GM19395 (cell line): ENCODE measurements around the gene CHST6.
"Not testable (repeated sequence)": the region's sequence is repeated elsewhere in the genome, so short reads cannot be mapped to it uniquely, and the experiment has no call there.

ENCODE experiments used
- ATAC-seq: cut with Tn5 transposase; IDR thresholded peaks from one replicate; pipeline ENCODE4 v1.9.1; 2021; ENCODE audit warnings: mild to moderate bottlenecking, moderate library complexity; ENCODE audit not compliant: unreplicated experiment

Gene CHST6

DNA sequence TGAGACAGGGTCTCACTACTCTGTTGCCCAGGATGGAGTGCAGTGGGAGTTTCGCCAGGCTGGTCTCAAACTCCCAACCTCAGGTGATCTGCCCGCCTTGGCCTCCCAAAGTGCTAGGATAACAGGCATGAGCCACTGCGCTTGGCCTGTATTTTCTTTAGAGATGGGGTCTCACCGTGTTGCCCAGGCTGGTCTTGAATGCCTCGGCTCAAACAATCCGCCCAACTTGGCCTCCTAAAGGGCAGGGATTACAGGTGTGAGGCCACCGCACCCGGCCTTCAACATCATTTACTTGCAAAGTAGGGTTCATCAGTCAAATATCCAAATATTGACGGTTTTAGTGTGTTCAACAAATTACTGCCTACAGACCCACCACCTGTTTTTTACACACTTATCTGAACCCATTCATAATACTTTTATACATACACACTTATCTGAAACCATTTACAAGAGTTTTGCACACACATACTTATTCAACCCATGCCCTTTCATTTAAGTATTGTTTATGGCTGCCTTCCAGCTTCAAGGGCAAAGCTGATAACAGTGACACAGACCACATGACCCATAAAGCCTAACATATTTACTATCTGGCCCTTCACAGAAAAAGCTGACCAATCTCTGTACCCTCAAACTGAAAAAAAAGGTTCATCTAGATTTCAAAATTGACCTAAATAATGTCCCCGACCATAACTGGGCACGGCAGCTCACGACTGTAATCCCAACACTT lies 42.6 kb downstream of the CHST6 start:
- ATAC-seq = no peak

DNA sequence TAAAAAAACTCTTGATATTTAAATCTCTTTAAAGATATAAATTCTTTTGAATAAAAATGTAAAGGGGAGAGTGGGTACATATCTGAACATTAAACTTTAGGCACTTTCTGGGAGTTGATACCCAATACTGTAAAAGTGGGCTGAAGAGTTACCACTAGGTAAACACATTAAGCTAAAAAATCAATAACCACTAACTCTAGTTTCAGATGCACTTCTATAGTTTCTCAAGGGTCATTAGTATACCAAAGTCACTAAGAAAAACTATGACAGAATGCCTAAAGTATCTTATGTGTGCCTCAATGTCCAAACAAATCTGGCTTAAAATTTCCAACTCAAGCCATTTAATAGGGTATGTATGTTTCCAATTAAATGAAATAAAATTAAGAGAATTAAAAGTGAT lies 48.8 kb downstream of the CHST6 start:
- ATAC-seq = no peak

DNA sequence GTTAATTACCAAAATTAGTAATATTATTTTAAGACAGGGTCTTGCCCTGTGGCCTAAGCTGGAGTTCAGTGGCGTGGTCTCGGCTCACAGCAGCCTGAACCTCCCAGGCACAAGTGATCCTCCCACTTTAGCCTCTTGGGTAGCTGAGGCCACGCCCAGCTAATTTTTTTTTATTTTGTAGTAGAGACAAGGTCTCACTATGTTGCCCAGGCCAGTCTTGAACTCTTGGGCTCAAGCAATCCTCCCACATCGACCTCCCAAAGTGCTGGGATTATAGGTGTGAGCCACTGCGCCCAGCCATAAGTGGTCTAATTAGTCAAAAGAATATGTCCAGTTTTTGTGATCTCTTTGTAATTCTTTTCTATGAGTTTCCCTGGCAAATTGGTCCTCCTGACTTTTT lies 49.9 kb downstream of the CHST6 start:
- ATAC-seq = no peak

DNA sequence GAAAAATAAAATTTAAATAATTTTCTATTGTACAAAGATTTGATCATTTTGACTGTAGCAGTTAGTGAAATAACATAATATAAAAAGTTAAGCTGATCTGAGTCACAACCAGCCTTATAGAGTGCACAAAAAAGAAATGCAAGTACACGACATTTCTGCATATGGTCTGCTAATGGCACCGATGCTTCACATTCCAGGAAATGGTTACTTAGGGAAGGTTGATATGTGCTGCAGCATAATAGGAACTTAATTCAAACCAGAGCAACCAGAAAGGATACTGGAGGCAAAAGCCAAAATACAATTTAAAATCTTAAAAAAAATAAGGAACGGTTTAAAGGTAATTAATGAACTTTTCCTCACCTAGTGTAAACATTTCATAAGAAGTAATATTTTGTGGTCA lies 51.9 kb downstream of the CHST6 start:
- no peak for ATAC-seq

DNA sequence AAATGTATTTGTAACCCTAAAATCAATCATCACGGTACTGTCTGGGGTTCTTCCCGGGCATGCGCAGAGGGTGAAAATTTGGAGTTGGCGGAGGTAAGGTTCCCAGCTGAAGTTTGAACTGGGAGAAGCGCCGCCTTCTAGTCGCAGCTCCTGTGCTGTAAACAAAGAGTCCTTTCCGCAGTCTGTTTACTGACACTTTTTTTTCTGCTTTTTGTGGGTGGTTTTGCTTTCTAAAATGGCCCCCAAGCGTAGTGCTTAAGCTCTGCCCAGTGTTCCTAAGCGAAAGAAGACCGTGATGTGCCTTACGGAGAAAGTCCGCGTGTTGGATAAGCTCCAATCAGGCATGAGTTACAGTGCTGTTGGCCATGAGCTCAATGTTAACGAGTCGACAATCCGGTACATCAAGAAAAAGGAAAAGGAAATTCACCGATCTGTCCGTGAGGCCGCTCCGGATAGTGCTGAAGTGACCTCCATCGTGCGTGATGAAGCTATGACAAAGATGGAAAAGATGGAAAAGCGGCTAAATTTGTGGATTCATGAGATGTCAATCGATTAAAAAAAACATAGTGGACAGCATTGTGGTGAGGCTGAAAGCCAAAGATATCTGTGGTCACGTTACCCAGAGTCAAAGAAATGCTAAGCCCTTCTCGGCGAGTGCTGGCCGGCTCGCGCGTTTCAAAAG lies 61.4 kb downstream of the CHST6 start:
- peak; percentile 74 for ATAC-seq

DNA sequence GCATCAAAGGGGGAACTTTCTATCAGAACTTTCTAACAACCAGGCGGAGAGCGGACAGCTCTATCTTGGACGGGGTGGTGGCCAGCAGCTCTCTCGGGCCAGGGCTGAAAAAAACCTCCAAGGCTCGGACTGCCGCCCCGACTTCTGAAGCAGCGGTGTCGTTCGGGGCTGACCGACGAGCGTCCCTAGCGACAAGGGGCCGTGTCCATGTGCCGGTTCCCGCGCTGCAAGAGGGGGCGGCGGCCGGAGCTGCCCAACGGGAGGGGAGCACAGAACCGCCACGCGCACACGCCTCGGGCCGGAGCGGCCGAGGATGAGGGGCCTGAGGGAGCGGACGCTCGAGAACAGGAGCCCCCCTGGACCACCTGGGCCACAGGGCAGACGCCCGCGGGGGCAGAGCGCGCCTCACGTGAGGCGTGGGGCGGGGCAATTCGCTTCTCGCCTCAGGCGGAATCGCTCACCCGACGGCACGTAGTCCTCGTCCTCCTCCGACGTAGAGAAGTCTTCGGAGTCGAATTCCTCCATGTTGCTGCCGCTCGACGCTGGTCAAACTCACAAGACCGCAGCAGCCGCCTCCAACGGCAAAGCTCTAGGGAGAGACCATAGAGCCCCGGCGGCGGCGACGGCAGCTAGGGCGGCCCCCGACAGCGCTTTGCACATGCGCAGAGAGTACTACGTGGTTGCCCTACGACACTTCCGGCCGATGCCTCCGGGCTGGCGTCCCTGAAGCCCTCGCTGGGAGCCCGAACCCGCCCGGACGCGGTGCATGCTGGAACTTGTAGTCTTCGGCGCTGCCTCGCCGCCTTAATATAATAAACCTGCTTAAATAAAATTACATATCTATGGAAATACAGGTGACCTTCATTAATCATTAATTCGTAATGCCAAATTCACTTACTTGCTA lies 62.2 kb downstream of the CHST6 start, which contains the start of gene CFDP1:
Gene CFDP1 (minus strand): TSS at position 676 of the 904 bp plus-strand sequence. CDS start 151 bp downstream, at position 525.
- ATAC-seq = peak; percentile 90

DNA sequence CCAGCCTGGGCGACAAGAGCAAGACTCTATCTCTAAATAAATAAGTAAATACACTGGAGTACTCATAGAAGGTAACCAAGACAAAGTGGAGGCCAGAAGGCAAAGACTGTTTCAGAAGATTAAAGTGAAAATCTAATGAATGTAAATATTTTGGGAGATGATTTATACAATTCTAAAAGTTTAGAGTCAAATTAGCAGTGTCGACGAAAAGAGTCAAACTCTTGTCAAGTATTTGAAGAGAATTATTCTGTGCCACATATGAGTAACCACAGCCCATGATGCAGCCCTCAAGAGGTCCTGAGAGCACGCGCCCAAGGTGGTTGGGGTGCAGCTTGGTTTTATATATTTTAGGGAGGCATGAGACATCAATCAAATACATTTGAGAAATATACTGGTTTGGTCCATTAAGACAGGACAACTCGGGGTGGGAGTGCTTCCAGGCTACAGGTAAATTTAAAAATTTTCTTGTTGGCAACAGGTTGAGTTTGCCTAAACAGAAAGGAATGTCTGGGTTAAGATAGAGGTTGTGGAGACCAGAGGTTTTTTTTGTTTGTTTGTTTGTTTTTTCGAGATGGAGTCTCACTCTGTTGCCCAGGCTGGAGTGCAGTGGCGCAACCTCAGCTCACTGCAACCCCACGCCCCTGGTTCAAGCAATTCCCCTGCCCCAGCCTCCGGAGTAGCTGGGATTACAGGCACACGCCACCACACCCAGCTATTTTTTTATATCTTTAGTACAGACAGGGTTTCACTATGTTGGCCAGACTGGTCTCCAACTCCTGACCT lies 65.4 kb downstream of the CHST6 start:
- no peak for ATAC-seq

DNA sequence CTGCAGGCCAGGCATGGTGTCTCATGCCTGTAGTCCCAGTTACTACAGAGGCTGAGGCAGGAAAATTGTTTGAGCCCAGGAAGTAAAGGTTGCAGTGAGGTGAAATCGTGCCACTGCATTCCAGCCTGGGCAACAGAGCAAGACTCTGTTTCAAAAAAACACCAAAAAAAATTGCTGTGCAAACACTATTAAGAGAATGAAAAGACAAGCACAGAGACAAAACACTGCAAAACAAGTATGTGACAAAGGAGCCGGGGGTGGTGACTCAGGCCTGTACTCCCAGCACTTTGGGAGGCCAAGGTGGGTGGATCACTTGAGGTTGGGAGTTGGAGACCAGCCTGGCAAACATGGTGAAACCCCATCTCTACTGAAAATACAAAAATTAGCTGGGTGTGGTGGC lies 68.7 kb downstream of the CHST6 start:
- not testable (repeated sequence) for ATAC-seq

DNA sequence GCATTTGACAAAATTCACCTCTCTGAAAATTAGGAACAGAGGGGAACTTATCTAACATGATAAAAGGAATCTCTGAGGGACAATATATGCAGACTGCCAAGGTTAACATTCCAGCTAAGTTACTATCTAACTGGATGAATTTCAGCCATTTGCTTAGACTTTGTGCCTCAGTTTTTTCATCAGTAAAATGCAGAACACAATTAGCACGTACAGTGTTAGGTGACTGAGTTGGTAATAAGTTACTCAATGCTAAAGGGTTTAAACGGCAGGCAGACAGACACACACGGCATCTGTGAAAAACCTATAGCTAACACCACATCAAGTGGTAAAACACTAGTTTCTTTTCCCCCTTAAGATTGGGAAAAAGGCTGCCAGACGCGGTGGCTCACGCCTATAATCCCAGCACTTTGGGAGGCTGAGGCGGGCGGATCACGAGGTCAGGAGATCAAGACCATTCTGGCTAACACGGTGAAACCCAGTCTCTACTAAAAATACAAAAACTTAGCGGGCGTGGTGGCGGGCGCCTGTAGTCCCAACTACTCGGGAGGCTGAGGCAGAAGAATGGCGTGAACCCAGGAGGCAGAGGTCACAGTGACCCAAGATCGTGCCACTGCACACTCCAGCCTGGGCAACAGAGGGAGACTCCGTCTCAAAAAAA lies 71.0 kb downstream of the CHST6 start:
- not testable (repeated sequence) for ATAC-seq

DNA sequence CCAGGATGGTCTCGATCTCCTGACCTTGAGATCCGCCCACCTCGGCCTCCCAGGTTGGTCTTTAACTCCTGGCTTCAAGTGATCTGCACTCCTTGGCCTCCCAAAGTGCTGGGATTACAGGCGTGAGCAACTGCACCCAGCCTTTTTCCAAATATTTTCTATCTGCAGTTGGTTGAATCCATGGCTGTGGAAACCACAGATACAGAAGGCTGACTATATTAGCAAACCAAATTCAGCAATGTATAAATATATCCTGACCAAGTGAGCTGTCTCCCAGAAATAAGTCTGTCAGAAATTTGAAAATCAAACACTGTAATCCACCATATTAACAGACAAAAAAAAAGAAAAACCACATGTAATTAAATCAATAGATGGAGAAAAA lies 71.5 kb downstream of the CHST6 start:
- no peak for ATAC-seq
